Astrocyte of the spinal cord (primary cell): ENCODE data around the gene SNAPC1.

ENCODE experiments used
- DNase-seq: peaks from one replicate; pipeline ENCODE4 v3.0.0; 2011; ENCODE audit warnings: low read depth, low spot score
- H3K4me3 ChIP-seq: 2 replicates; pipeline ENCODE4 v1.5.1; 2011; ENCODE audit warnings: low read depth, mild to moderate bottlenecking, low read length, moderate library complexity
- CTCF ChIP-seq: IDR thresholded peaks from 2 replicates; pipeline ENCODE4 v1.5.1; 2012; ENCODE audit warnings: low read depth, mild to moderate bottlenecking, low read length, inconsistent platforms
- in situ Hi-C: cut with HindIII; loops from 2 replicates; pipeline ENCODE4 v1.10.0; 2017; ENCODE audit warnings: low sequenced_read_pairs

The SNAPC1 gene

GRCh38 chr14:61813096-61813606 lies 50.9 kb downstream of the SNAPC1 start:
- H3K4me3 ChIP-seq, result peak overlapping the region; percentile 47
- no peak for DNase-seq
- in situ Hi-C loops, result no loop called here
- no peak for TF ChIP-seq CTCF

DNA sequence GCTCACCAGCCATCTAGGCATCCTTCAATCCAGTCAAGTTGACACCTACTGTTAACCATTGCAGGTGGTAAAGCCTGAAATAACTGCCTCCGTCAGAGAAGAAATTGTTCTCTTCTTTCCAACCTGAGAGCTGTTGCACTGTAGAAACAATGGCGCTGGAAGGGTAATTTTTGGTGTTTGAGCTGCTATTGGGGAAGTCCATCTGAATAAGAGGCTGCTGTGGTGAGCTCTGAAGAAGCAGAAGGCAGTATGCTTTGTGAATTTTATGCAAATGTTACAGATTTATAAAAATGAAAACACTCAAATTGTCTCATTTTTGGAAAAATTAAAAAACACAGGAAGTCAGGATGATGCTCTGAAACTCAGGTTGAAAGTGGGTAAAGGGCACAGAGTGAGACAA lies 60.2 kb downstream of the SNAPC1 start:
- no peak overlapping the region for H3K4me3 ChIP-seq
- no peak for TF ChIP-seq CTCF
- in situ Hi-C loops, result no loop called here
- DNase-seq, result no peak

GRCh38 chr14:61832783-61833182 lies 70.6 kb downstream of the SNAPC1 start:
- no peak for TF ChIP-seq CTCF
- in situ Hi-C loops, result no loop called here
- no peak overlapping the region for H3K4me3 ChIP-seq
- DNase-seq, result no peak

- H3K4me3 ChIP-seq, result no peak overlapping the region
- no peak for DNase-seq
- in situ Hi-C loops, result no loop called here
- no peak for TF ChIP-seq CTCF
These were observed 74.0 kb downstream of the SNAPC1 start for GRCh38 chr14:61836184-61836583.

DNA sequence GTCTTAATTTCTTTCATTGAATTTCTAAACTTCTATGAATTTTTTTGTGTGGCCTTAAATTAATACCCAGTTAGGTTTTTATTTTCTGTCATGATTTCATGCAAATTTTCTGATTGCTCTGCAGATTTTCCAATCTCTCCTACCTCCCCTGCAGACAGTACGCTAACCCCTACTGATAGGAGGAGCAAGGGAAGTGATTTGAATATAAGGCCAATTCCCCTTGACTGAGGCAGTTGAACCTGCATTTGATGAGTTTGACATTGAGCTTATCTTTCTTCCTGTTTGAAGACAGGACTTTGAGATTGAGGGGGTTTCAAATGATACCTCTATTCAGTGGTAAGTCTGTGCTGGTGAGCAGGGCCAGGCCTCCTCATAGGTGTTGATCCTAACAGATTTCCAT lies 74.6 kb downstream of the SNAPC1 start:
- DNase-seq, result no peak
- TF ChIP-seq CTCF, result no peak
- H3K4me3 ChIP-seq, result no peak overlapping the region
- in situ Hi-C loops, result no loop called here

DNA sequence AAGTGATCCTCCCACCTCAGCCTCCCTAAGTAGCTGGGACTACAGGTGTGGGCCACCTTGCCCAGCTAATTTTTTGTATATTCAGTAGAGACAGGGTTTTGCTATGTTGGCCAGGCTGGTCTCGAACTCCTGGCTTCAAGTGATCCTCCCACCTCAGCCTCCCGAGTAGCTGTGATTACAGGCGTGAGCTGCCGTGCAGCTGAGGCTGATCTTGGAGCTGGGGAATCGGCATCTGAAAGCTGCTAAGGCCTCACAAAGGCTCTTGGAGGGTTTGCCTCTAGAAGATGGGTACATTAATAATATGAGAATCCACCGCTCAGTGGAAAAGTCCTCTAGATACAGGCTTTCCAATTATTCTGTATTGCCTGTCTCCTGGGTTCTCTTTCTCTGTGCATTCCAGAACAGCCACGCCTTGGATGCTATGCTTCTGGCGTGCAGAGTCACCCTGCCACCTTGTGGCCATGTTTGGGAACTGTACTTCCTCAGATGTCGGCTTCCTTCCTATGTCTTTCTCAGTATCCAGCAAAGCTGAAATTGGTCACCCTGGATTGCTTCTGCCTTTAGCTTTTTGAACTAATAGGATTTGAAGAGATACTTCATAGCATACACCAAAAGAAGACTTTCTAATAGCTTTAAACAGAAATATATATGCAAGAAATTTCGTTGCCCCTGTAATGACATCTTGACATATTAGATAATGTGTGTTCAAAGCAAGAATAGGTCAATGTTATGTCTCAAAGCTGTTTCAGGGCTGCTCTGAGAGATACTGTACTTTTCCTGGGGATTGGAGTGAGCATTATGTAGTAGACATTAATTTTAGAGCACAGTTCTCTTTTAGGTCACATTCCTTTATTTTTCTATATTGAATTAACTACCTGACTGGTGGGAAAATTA lies 75.4 kb downstream of the SNAPC1 start:
- peak; percentile 81 for DNase-seq
- no peak overlapping the region for H3K4me3 ChIP-seq
- in situ Hi-C loops, result no loop called here
- peak; percentile 88 for TF ChIP-seq CTCF
